HG02885 (cell line): ENCODE results near the gene TULP4.

Source experiments
- ATAC-seq: cut with Tn5 transposase; IDR thresholded peaks from one replicate; pipeline ENCODE4 v1.9.1; 2021; ENCODE audit warnings: mild to moderate bottlenecking; ENCODE audit not compliant: unreplicated experiment, poor library complexity

The TULP4 gene

GRCh38 chr6:158485431-158485830, 173.2 kb downstream of the TULP4 start:
- ATAC-seq = no peak

GRCh38 chr6:158487495-158487894, 175.2 kb downstream of the TULP4 start:
- no peak for ATAC-seq

GRCh38 chr6:158488065-158488464, 175.8 kb downstream of the TULP4 start:
- no peak for ATAC-seq

GRCh38 chr6:158489441-158489840, 177.2 kb downstream of the TULP4 start:
- no peak for ATAC-seq

GRCh38 chr6:158492881-158493280, 180.6 kb downstream of the TULP4 start:
- ATAC-seq = no peak

GRCh38 chr6:158496700-158497099, 184.4 kb downstream of the TULP4 start:
- no peak for ATAC-seq

- ATAC-seq = no peak
Observed at GRCh38 chr6:158497620-158498019, 185.4 kb downstream of the TULP4 start.

GRCh38 chr6:158498362-158498761, 186.1 kb downstream of the TULP4 start:
- ATAC-seq = no peak

- ATAC-seq = no peak
Observed at GRCh38 chr6:158499601-158500000, 187.3 kb downstream of the TULP4 start.

GRCh38 chr6:158500016-158500735, 187.9 kb downstream of the TULP4 start:
- ATAC-seq = no peak

GRCh38 chr6:158501360-158502262, 189.3 kb downstream of the TULP4 start:
- ATAC-seq = no peak

- no peak for ATAC-seq
Observed at GRCh38 chr6:158502263-158502950, 190.1 kb downstream of the TULP4 start.

GRCh38 chr6:158503222-158503621, 191.0 kb downstream of the TULP4 start:
- ATAC-seq = no peak

- ATAC-seq = no peak
Observed at GRCh38 chr6:158503846-158504245, 191.6 kb downstream of the TULP4 start.

GRCh38 chr6:158505194-158505593, 192.9 kb downstream of the TULP4 start:
- ATAC-seq = no peak

- ATAC-seq = no peak
Observed at GRCh38 chr6:158506601-158507000, 194.3 kb downstream of the TULP4 start.

GRCh38 chr6:158507174-158507573, 194.9 kb downstream of the TULP4 start:
- no peak for ATAC-seq

- no peak for ATAC-seq
Observed at GRCh38 chr6:158508450-158508849, 196.2 kb downstream of the TULP4 start.

- ATAC-seq = no peak
Observed at GRCh38 chr6:158509465-158509864, 197.2 kb downstream of the TULP4 start.

- no peak for ATAC-seq
Observed at GRCh38 chr6:158512809-158513208, 200.5 kb downstream of the TULP4 start.

- no peak for ATAC-seq
Observed at GRCh38 chr6:158514176-158514575, 201.9 kb downstream of the TULP4 start.
